ENCODE measurements around the gene KIF2C. TPM values are rescaled to one million over a fixed set of nuclear protein-coding genes. Genes with fewer than 3 reads are reported as not detected.
"Not testable (repeated sequence)": the region's sequence is repeated elsewhere in the genome, so short reads cannot be mapped to it uniquely, and the experiment has no call there.

The KIF2C gene
- polyA plus RNA-seq, 2 of the 4 experiments (the other 2 are of a cell fraction): 26.9 to 40.5 TPM

GRCh38 chr1:44696789-44697345, 42.8 kb upstream of the KIF2C start (continued):
- TF ChIP-seq HMGXB4 (CRISPR knock-in tag; IDR thresholded peaks at IDR 0.05; ENCODE audit: borderline replicate concordance) (no peak), RCOR1 (IDR thresholded peaks at IDR 0.05; ENCODE audit: low read depth, low read length) (no peak), ZC3H11A (IDR thresholded peaks at IDR 0.05) (no peak), POLR2AphosphoS2 (conservative IDR thresholded peaks at IDR 0.05; ENCODE audit: low read length) (no peak), TFCP2L1 (CRISPR knock-in tag; IDR thresholded peaks at IDR 0.05) (no peak), HES2 (IDR thresholded peaks at IDR 0.05) (no peak), SREBF2 (IDR thresholded peaks at IDR 0.05) (no peak)

- POLR2A ChIA-PET: interaction anchor here (1.9 kb wide), 1 partner anchor 23 kb away, joined by 8 read pairs; no protein-coding TSS in a partner anchor
- Histone ChIP-seq H3K9me3 (no peaks in the 10 kb centered on the region), H3K4me3 (no peak overlapping the region), H3K4me2 (no peak overlapping the region), H3K27ac (no peak overlapping the region), H3K4me1 (peaks cover 13% of the 10 kb centered on the region)
- no peak for DNase-seq (ENCODE audit: low read depth in 1 of 2, low spot score in 1 of 2)
- 83% methylated on average over 3 of the region's 3 CpGs for WGBS (ENCODE audit: missing lambda C conversion rate)
- TF ChIP-seq NFE2L2 (conservative IDR thresholded peaks at IDR 0.05; ENCODE audit: low read length): no peak
- no peak for TF ChIP-seq ZC3H11A (IDR thresholded peaks at IDR 0.05)
- no peak for TF ChIP-seq ZSCAN20 (CRISPR knock-in tag; IDR thresholded peaks at IDR 0.05)
- no peak for TF ChIP-seq FOXS1 (CRISPR knock-in tag; IDR thresholded peaks at IDR 0.05)
- TF ChIP-seq ZFP36 (IDR thresholded peaks at IDR 0.05; ENCODE audit: borderline replicate concordance, partially characterized antibody): no peak
- no peak for TF ChIP-seq CBX8 (IDR thresholded peaks at IDR 0.05)
- TF ChIP-seq HES2 (IDR thresholded peaks at IDR 0.05): no peak
- TF ChIP-seq CBX2 (IDR thresholded peaks at IDR 0.05; ENCODE audit: borderline replicate concordance, low read depth): no peak
- TF ChIP-seq RAD21 (conservative IDR thresholded peaks at IDR 0.05 in 1 of 2, IDR thresholded peaks at IDR 0.05 in 1 of 2): no peak
- no peak for TF ChIP-seq ELK1 (IDR thresholded peaks at IDR 0.05; ENCODE audit: low read depth, low read length)
- no peak for TF ChIP-seq CTCF (IDR thresholded peaks at IDR 0.05)
- TF ChIP-seq MAZ (IDR thresholded peaks at IDR 0.05; ENCODE audit: borderline replicate concordance, low read depth, low read length): no peak
- no peak for TF ChIP-seq TP53 (CRISPR knock-in tag; IDR thresholded peaks at IDR 0.05)
- CTCF ChIA-PET: interaction anchor here (1.1 to 2.0 kb wide), 4 partner anchors 10 to 26 kb away, joined by 3 to 7 read pairs (median 5); no protein-coding TSS in a partner anchor
- ATAC-seq: no peak
- FAIRE-seq: no peak
Observed at GRCh38 chr1:44698138-44698537, 41.5 kb upstream of the KIF2C start.

GRCh38 chr1:44699375-44699774, 40.3 kb upstream of the KIF2C start:
- POLR2A ChIA-PET; H3K4me3 ChIP-seq; H3K4me2 ChIP-seq; FAIRE-seq; H3K27ac ChIP-seq; DNase-seq (ENCODE audit: low read depth in 1 of 2, low spot score in 1 of 2); H3K9me3 ChIP-seq; ATAC-seq: not testable (repeated sequence)
- H3K4me1 ChIP-seq: peaks cover 13% of the 10 kb centered on the region
- WGBS (ENCODE audit: missing lambda C conversion rate): 85% methylated on average over 9 of the region's 9 CpGs
- CTCF ChIA-PET: interaction anchor here (2.0 kb wide), 1 partner anchor 12 kb away, joined by 7 read pairs; no protein-coding TSS in a partner anchor
